Urothelium cell line (cell line): Measurements from ENCODE around the gene RNF182.
A peak's percentile ranks its signal among the peaks of the same experiment; 100 is the strongest.
"Not testable (repeated sequence)": the region's sequence is repeated elsewhere in the genome, so short reads cannot be mapped to it uniquely, and the experiment has no call there.

Experiments used
- DNase-seq: peaks from one replicate; pipeline ENCODE4 v3.0.0; 2011; ENCODE audit warnings: low spot score, mixed read lengths
- FAIRE-seq: peaks from 2 replicates; lab custom pipeline; 2011; peaks lifted over from hg19 to GRCh38; lab: Jason Lieb, UNC

RNF182 gene

GRCh38 chr6:13916230-13916944 is 8.4 kb upstream of the RNF182 start:
- no peak for FAIRE-seq
- no peak for DNase-seq

GRCh38 chr6:13917141-13917540 is 7.6 kb upstream of the RNF182 start:
- DNase-seq (no peak), FAIRE-seq (no peak)

GRCh38 chr6:13918686-13919250 is 6.0 kb upstream of the RNF182 start:
- DNase-seq = no peak
- FAIRE-seq = no peak

GRCh38 chr6:13919861-13920260 is 4.9 kb upstream of the RNF182 start:
- FAIRE-seq = no peak
- no peak for DNase-seq

GRCh38 chr6:13920552-13920951 is 4.2 kb upstream of the RNF182 start:
- FAIRE-seq (no peak), DNase-seq (no peak)

- DNase-seq (no peak), FAIRE-seq (no peak)
Observed at GRCh38 chr6:13922750-13923149, 2.0 kb upstream of the RNF182 start.

- no peak for FAIRE-seq
Observed at GRCh38 chr6:13923527-13924145, 1.1 kb upstream of the RNF182 start.

GRCh38 chr6:13924146-13924948 is 405 bp upstream of the RNF182 start:
- no peak for FAIRE-seq
- DNase-seq = peak; percentile 74

More at GRCh38 chr6:13923527-13924145, 1.1 kb upstream of the RNF182 start:
- DNase-seq = peak; percentile 35

GRCh38 chr6:13926378-13926777 is 1.6 kb downstream of the RNF182 start:
- no peak for FAIRE-seq
- DNase-seq = no peak

- FAIRE-seq (no peak), DNase-seq (no peak)
Observed at GRCh38 chr6:13927203-13927602, 2.5 kb downstream of the RNF182 start.

GRCh38 chr6:13929196-13929595 is 4.4 kb downstream of the RNF182 start:
- FAIRE-seq (no peak), DNase-seq (no peak)

GRCh38 chr6:13931797-13932402 is 7.1 kb downstream of the RNF182 start:
- no peak for DNase-seq
- no peak for FAIRE-seq

- no peak for FAIRE-seq
- DNase-seq = no peak
Observed at GRCh38 chr6:13932785-13933184, 8.0 kb downstream of the RNF182 start.

- FAIRE-seq = no peak
Observed at GRCh38 chr6:13934721-13935120, 10.0 kb downstream of the RNF182 start.

GRCh38 chr6:13935190-13935880 is 10.6 kb downstream of the RNF182 start:
- FAIRE-seq = no peak
- DNase-seq = no peak

More at GRCh38 chr6:13934721-13935120, 10.0 kb downstream of the RNF182 start:
- no peak for DNase-seq

GRCh38 chr6:13935881-13936261 is 11.1 kb downstream of the RNF182 start:
- not testable (repeated sequence) for FAIRE-seq

GRCh38 chr6:13941902-13942301 is 17.1 kb downstream of the RNF182 start:
- FAIRE-seq = no peak

More at GRCh38 chr6:13935881-13936261, 11.1 kb downstream of the RNF182 start:
- not testable (repeated sequence) for DNase-seq

GRCh38 chr6:13943943-13944342 is 19.2 kb downstream of the RNF182 start:
- no peak for DNase-seq
- no peak for FAIRE-seq

More at GRCh38 chr6:13941902-13942301, 17.1 kb downstream of the RNF182 start:
- DNase-seq = no peak

GRCh38 chr6:13946506-13946905 is 21.8 kb downstream of the RNF182 start:
- FAIRE-seq (no peak), DNase-seq (no peak)

GRCh38 chr6:13947611-13948178 is 22.9 kb downstream of the RNF182 start:
- no peak for FAIRE-seq
- no peak for DNase-seq
